DOHH2 (cell line): ENCODE measurements around the gene RAP1B.

Source experiments
- H3F3A ChIP-seq: fragments of 200-600 bp; sonication (generic), shearing (Covaris generic); 2 replicates; pipeline ENCODE4 v1.6.0; 2016; ENCODE audit warnings: antibody characterized with exemption, mild to moderate bottlenecking; ENCODE audit not compliant: control insufficient read depth, insufficient read depth
- H3K27ac ChIP-seq: fragments of 200-600 bp; sonication (generic); 2 replicates; pipeline ENCODE4 v1.5.1; 2014; ENCODE audit warnings: low read depth, mild to moderate bottlenecking, low read length, moderate library complexity
- H3K27me3 ChIP-seq: fragments of 200-600 bp; sonication (generic); 2 replicates; pipeline ENCODE4 v1.6.1; 2014; ENCODE audit warnings: mild to moderate bottlenecking, low read length, mixed read lengths; ENCODE audit not compliant: control insufficient read depth
- H3K36me3 ChIP-seq: fragments of 200-600 bp; sonication (generic); 2 replicates; pipeline ENCODE4 v1.6.1; 2014; ENCODE audit warnings: mild to moderate bottlenecking, low read length, moderate library complexity, mixed read lengths; ENCODE audit not compliant: control insufficient read depth
- H3K4me1 ChIP-seq: fragments of 200-600 bp; sonication (generic); 2 replicates; pipeline ENCODE4 v1.6.1; 2014; ENCODE audit warnings: mild to moderate bottlenecking, low read length, mixed read lengths; ENCODE audit not compliant: control insufficient read depth
- H3K4me2 ChIP-seq: fragments of 200-600 bp; sonication (generic); 2 replicates; pipeline ENCODE4 v1.6.0; 2014; ENCODE audit warnings: mild to moderate bottlenecking, low read length, moderate library complexity
- H3K4me3 ChIP-seq: fragments of 200-600 bp; sonication (generic); 2 replicates; pipeline ENCODE4 v1.5.1; 2014; ENCODE audit warnings: mild to moderate bottlenecking, low read length, mixed read lengths
- H3K79me2 ChIP-seq: fragments of 200-600 bp; sonication (generic); 2 replicates; pipeline ENCODE4 v1.6.1; 2014; ENCODE audit warnings: mild to moderate bottlenecking, low read length, mixed read lengths; ENCODE audit not compliant: control insufficient read depth
- H3K9me2 ChIP-seq: fragments of 200-600 bp; sonication (generic); replicated peaks from 2 replicates; pipeline ENCODE4 v1.6.1; 2014; ENCODE audit warnings: mild to moderate bottlenecking, low read length, mixed read lengths; ENCODE audit not compliant: control insufficient read depth
- H3K9me3 ChIP-seq: fragments of 200-600 bp; sonication (generic); 2 replicates; pipeline ENCODE4 v1.6.1; 2014; ENCODE audit warnings: antibody characterized with exemption, low read length, mixed read lengths; ENCODE audit not compliant: control insufficient read depth, insufficient read depth
- H4K20me1 ChIP-seq: fragments of 200-600 bp; sonication (generic); 2 replicates; pipeline ENCODE4 v1.6.0; 2014; ENCODE audit warnings: low read depth, mild to moderate bottlenecking, antibody characterized with exemption, low read length, moderate library complexity; ENCODE audit not compliant: control insufficient read depth, insufficient read depth
- CTCF ChIP-seq: fragments of 200-600 bp; sonication (generic); IDR thresholded peaks from one replicate; pipeline ENCODE4 v1.5.1; 2014; ENCODE audit warnings: antibody characterized with exemption, mild to moderate bottlenecking, low read depth, low read length; ENCODE audit not compliant: poor library complexity, severe bottlenecking
- EZH2phosphoT487 ChIP-seq: fragments of 200-600 bp; sonication (generic); IDR thresholded peaks from 2 replicates; pipeline ENCODE4 v1.6.1; 2017; ENCODE audit warnings: borderline replicate concordance, mild to moderate bottlenecking, antibody characterized with exemption, low read length, moderate library complexity, mixed read lengths

RAP1B gene

GRCh38 chr12:68580911-68581310 is 29.8 kb upstream of the RAP1B start:
- H3K79me2 ChIP-seq: no peaks in the 10 kb centered on the region
- H3K4me3 ChIP-seq: no peak overlapping the region
- no peaks in the 10 kb centered on the region for H4K20me1 ChIP-seq
- no peaks in the 10 kb centered on the region for H3K9me3 ChIP-seq
- no peaks in the 10 kb centered on the region for H3K27me3 ChIP-seq
- no peak overlapping the region for H3K27ac ChIP-seq
- no peaks in the 10 kb centered on the region for H3F3A ChIP-seq
- no peaks in the 10 kb centered on the region for H3K36me3 ChIP-seq
- H3K4me2 ChIP-seq: no peak overlapping the region
- TF ChIP-seq CTCF (no peak), EZH2phosphoT487 (no peak)
- H3K9me2 ChIP-seq: no peaks in the 10 kb centered on the region
- H3K4me1 ChIP-seq: peaks cover 5% of the 10 kb centered on the region

GRCh38 chr12:68581926-68582325 is 28.8 kb upstream of the RAP1B start:
- peaks cover 5% of the 10 kb centered on the region for H3K4me1 ChIP-seq
- no peak overlapping the region for H3K4me3 ChIP-seq
- H3K36me3 ChIP-seq: no peaks in the 10 kb centered on the region
- no peak overlapping the region for H3K27ac ChIP-seq
- H3F3A ChIP-seq: no peaks in the 10 kb centered on the region
- no peaks in the 10 kb centered on the region for H3K9me3 ChIP-seq
- H3K4me2 ChIP-seq: no peak overlapping the region
- no peaks in the 10 kb centered on the region for H4K20me1 ChIP-seq
- no peaks in the 10 kb centered on the region for H3K79me2 ChIP-seq
- TF ChIP-seq EZH2phosphoT487: no peak
- H3K27me3 ChIP-seq: no peaks in the 10 kb centered on the region
- H3K9me2 ChIP-seq: no peaks in the 10 kb centered on the region

DNA sequence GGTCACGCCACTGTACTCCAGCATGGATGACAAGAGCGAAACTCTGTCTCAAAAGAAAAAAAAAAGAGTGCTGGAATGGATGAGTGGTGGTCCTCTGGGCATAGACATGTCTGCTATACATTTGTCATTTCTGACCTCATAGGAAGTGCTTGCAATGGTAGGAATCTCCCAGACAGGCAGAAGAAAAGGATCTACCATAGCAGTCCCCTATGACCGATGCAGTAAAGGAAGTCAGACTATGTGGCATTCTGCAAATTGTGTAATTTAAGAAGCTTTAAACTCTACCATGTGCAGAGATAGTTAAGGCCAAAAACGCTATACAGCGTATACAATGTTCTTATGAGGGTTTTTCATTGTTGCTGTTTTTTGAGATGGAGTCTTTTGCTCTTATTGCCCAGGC is 24.7 kb upstream of the RAP1B start:
- Histone ChIP-seq H3K27me3 (no peaks in the 10 kb centered on the region), H3F3A (no peaks in the 10 kb centered on the region), H3K4me2 (no peak overlapping the region), H4K20me1 (no peaks in the 10 kb centered on the region), H3K36me3 (no peaks in the 10 kb centered on the region), H3K9me2 (no peaks in the 10 kb centered on the region), H3K4me3 (no peak overlapping the region), H3K9me3 (peaks cover 20% of the 10 kb centered on the region; the same call in 1 of the 2 replicates), H3K27ac (no peak overlapping the region), H3K79me2 (no peaks in the 10 kb centered on the region), H3K4me1 (peaks cover 18% of the 10 kb centered on the region)
- TF ChIP-seq CTCF (no peak), EZH2phosphoT487 (no peak)

GRCh38 chr12:68587448-68587873 is 23.2 kb upstream of the RAP1B start:
- Histone ChIP-seq H3F3A (no peaks in the 10 kb centered on the region; the same call in 1 of the 2 replicates), H3K4me1 (peaks cover 33% of the 10 kb centered on the region), H3K36me3 (no peaks in the 10 kb centered on the region), H3K9me3 (peaks cover 21% of the 10 kb centered on the region; the same call in 1 of the 2 replicates), H4K20me1 (no peaks in the 10 kb centered on the region), H3K27me3 (no peaks in the 10 kb centered on the region), H3K27ac (no peak overlapping the region), H3K79me2 (no peaks in the 10 kb centered on the region), H3K4me2 (peak overlapping the region; percentile 3; the same call in 1 of the 2 replicates), H3K4me3 (no peak overlapping the region), H3K9me2 (no peaks in the 10 kb centered on the region)
- TF ChIP-seq EZH2phosphoT487: no peak
- TF ChIP-seq CTCF: no peak
